HEK293 (cell line): ENCODE data around the gene LONP2.

Experiments used
- CTCF ChIA-PET: fragments of 350-600 bp; formaldehyde crosslinking; extraction: SDS; loops from one replicate; lab custom pipeline; 2021; ENCODE audit warnings: antibody characterized with exemption; lab: Yijun Ruan, JAX
- POLR2A ChIA-PET: fragments of 300-600 bp; formaldehyde crosslinking; extraction: SDS; loops from one replicate; lab custom pipeline; 2020; ENCODE audit warnings: antibody characterized with exemption, inconsistent platforms; lab: Yijun Ruan, JAX
- H3K27ac ChIP-seq: fragments of 200-500 bp; sonication (Bioruptor generic); 2 replicates; pipeline ENCODE4 v1.5.1; 2014; ENCODE audit warnings: low read depth, low read length, control low read depth, inconsistent platforms; ENCODE audit errors: extremely low read depth
- H3K36me3 ChIP-seq, 2 experiments: fragments of 200-500 bp in 1 of 2; sonication (Bioruptor generic) in 1 of 2; 1 replicate in 1 of 2; 2 replicates in 1 of 2; pipeline ENCODE4 v1.5.1; 2014 to 2017; ENCODE audit warnings: inconsistent platforms in 2 of 2, low read length in 2 of 2; ENCODE audit not compliant: control insufficient read depth in 2 of 2, insufficient read depth in 1 of 2
- H3K4me1 ChIP-seq: fragments of 200-500 bp; sonication (Bioruptor generic); 2 replicates; pipeline ENCODE4 v1.5.1; 2014; ENCODE audit warnings: mild to moderate bottlenecking, low read length, inconsistent platforms; ENCODE audit not compliant: control insufficient read depth, insufficient read depth
- H3K4me3 ChIP-seq: 2 replicates; pipeline ENCODE4 v1.5.1; 2011; ENCODE audit warnings: low read depth, mild to moderate bottlenecking, control low read depth, low read length, moderate library complexity
- H3K9me3 ChIP-seq: fragments of 200-500 bp; sonication (Bioruptor generic); 2 replicates; pipeline ENCODE4 v1.5.1; 2014; ENCODE audit warnings: low read depth, low read length, inconsistent platforms; ENCODE audit not compliant: control insufficient read depth, insufficient read depth
- EGR2 ChIP-seq: fragments of 450-650 bp; formaldehyde crosslinking; IDR thresholded peaks from 2 replicates; pipeline ENCODE4 v1.5.1; 2016; ENCODE audit warnings: low read depth, missing biosample characterization, missing genetic modification characterization
- FEZF1 ChIP-seq: fragments of 450-650 bp; formaldehyde crosslinking; IDR thresholded peaks from 2 replicates; pipeline ENCODE4 v1.5.1; 2016; ENCODE audit warnings: missing biosample characterization, missing genetic modification characterization
- HOXD13 ChIP-seq: sonication (generic); formaldehyde crosslinking; IDR thresholded peaks from 2 replicates; pipeline ENCODE4 v1.8.0; 2022; ENCODE audit warnings: missing genetic modification reagents, borderline replicate concordance
- KLF9 ChIP-seq: fragments of 450-650 bp; formaldehyde crosslinking; IDR thresholded peaks from 2 replicates; pipeline ENCODE4 v1.5.1; 2016; ENCODE audit warnings: missing biosample characterization, missing genetic modification characterization, low read depth
- REPIN1 ChIP-seq: fragments of 450-650 bp; formaldehyde crosslinking; IDR thresholded peaks from 2 replicates; pipeline ENCODE4 v1.5.1; 2017; ENCODE audit warnings: missing biosample characterization, missing genetic modification characterization, low read depth
- REST ChIP-seq: fragments of 450-650 bp; formaldehyde crosslinking; IDR thresholded peaks from 2 replicates; pipeline ENCODE4 v1.5.1; 2016; ENCODE audit warnings: missing biosample characterization, missing genetic modification characterization
- TRIM28 ChIP-seq: IDR thresholded peaks from 2 replicates; pipeline ENCODE4 v1.6.1; 2011; ENCODE audit warnings: low read length, control low read depth, borderline replicate concordance
- ZBTB44 ChIP-seq: fragments of 450-650 bp; IDR thresholded peaks from 2 replicates; pipeline ENCODE4 v1.5.1; 2018; ENCODE audit warnings: missing biosample characterization, mild to moderate bottlenecking, missing genetic modification characterization
- ZFHX2 ChIP-seq: fragments of 450-650 bp; formaldehyde crosslinking; conservative IDR thresholded peaks from 2 replicates; pipeline ENCODE4 v1.5.1; 2016; ENCODE audit warnings: missing biosample characterization, missing genetic modification characterization
- ZNF16 ChIP-seq: fragments of 450-650 bp; formaldehyde crosslinking; IDR thresholded peaks from 2 replicates; pipeline ENCODE4 v1.5.1; 2016; ENCODE audit warnings: low read depth, missing biosample characterization, missing genetic modification characterization
- ZNF2 ChIP-seq: fragments of 450-650 bp; formaldehyde crosslinking; IDR thresholded peaks from 2 replicates; pipeline ENCODE4 v1.5.1; 2016; ENCODE audit warnings: missing biosample characterization, missing genetic modification characterization
- ZNF473 ChIP-seq: fragments of 450-650 bp; formaldehyde crosslinking; IDR thresholded peaks from 2 replicates; pipeline ENCODE4 v1.5.1; 2017; ENCODE audit warnings: missing biosample characterization, missing genetic modification characterization
- ZNF501 ChIP-seq: fragments of 450-650 bp; formaldehyde crosslinking; IDR thresholded peaks from 2 replicates; pipeline ENCODE4 v1.5.1; 2016; ENCODE audit warnings: missing biosample characterization, missing genetic modification characterization
- ZNF626 ChIP-seq: fragments of 450-650 bp; sonication (Bioruptor Pico); formaldehyde crosslinking; IDR thresholded peaks from 2 replicates; pipeline ENCODE4 v1.5.1; 2018; ENCODE audit warnings: missing biosample characterization, missing genetic modification characterization, inconsistent platforms
- ZNF629 ChIP-seq: fragments of 450-650 bp; formaldehyde crosslinking; IDR thresholded peaks from 2 replicates; pipeline ENCODE4 v1.5.1; 2017; ENCODE audit warnings: missing biosample characterization, missing genetic modification characterization
- ZNF654 ChIP-seq: fragments of 450-650 bp; formaldehyde crosslinking; IDR thresholded peaks from 2 replicates; pipeline ENCODE4 v1.5.1; 2016; ENCODE audit warnings: low read depth, missing biosample characterization, missing genetic modification characterization
- ZXDB ChIP-seq: fragments of 450-650 bp; formaldehyde crosslinking; IDR thresholded peaks from 2 replicates; pipeline ENCODE4 v1.5.1; 2016; ENCODE audit warnings: missing biosample characterization, missing genetic modification characterization
- TF ChIP-seq, protein P1 (sequence below): fragments of 450-650 bp; formaldehyde crosslinking; IDR thresholded peaks from 2 replicates; pipeline ENCODE4 v1.5.1; 2017; ENCODE audit warnings: missing biosample characterization, missing genetic modification characterization
- TF ChIP-seq, protein P2 (sequence below): fragments of 450-650 bp; formaldehyde crosslinking; IDR thresholded peaks from 2 replicates; pipeline ENCODE4 v1.5.1; 2016; ENCODE audit warnings: missing biosample characterization, missing genetic modification characterization

The LONP2 gene

DNA sequence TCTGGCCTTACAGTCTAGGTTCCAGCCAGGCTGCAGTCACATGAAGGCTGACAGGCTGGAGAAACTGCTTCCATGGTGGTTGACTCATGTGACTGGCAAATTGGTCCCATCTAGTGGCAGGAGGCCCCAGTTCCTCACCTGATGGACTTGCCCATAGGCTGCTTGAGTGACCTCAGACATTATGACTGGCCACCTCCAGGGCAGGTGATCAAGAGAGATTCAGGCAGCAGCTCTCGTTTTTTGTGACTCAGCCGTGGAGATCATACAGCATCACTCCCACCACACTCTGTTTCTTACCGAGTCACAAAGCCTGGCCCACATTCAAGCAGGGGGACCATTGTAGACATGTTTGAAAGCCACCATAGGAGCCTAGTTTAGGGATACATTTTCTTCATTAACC lies 106.6 kb downstream of the LONP2 start:
- no peak for TF ChIP-seq KLF9
- TF ChIP-seq ZNF473 (tag by site-specific recombination) = no peak
- TF ChIP-seq REST (tag by site-specific recombination) = no peak
- TF ChIP-seq ZNF629 = no peak
- TF ChIP-seq ZNF626 (tag by site-specific recombination) = no peak
- H3K9me3 ChIP-seq = no peaks in the 10 kb centered on the region
- H3K4me1 ChIP-seq = no peaks in the 10 kb centered on the region
- CTCF ChIA-PET = interaction anchor here (1.4 to 2.6 kb wide), 3 partner anchors 17 to 280 kb away, joined by 3 to 11 read pairs (median 10); no protein-coding TSS in a partner anchor
- no peak overlapping the region for H3K27ac ChIP-seq
- H3K36me3 ChIP-seq = peaks cover 11 to 58% of the 10 kb centered on the region in 2 experiments
- no peak overlapping the region for H3K4me3 ChIP-seq
- POLR2A ChIA-PET = no interaction called here

DNA sequence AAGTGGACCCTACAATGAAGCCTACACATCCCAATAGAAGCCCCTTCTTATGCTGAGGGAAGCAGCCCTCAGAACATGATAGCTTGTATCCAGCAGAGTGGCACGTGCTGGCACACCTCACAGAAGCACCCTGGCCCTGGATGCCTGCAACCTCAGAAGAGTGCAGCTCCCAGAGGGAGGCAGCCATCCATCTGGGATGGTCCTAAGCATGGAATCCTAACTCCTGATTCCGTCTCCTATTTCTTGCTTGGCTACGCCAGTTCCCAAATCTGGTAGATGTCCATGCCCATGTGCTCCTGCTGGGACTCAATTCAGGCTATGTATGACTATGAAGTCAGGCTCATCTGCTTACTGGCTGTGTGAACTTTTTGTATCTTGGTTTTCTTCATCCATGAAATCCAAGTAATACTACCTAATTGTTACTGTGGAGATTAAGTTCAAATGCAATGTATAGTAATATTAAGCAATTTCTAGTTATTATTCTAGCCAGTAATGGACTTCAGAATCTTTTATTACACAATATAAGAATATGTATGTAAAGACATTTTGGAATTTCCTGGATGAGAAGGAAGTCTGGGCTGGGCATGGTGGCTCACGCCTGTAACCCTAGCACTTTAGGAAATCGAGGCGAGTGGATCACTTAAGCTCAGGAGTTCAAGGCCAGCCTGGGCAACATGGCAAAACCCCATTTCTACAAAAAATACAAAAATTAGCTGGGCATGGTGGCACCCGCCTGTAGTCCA lies 108.7 kb downstream of the LONP2 start:
- Histone ChIP-seq H3K36me3 (peaks cover 11 to 62% of the 10 kb centered on the region in 2 experiments), H3K4me3 (no peak overlapping the region), H3K27ac (no peak overlapping the region)
- CTCF ChIA-PET = interaction anchor here (0.6 to 4.6 kb wide), 8 partner anchors 9 to 1467 kb away, joined by 3 to 29 read pairs (median 4); no protein-coding TSS in a partner anchor
- TF ChIP-seq HOXD13 = no peak
- TF ChIP-seq REPIN1 = no peak
- no peak for TF ChIP-seq ZNF16 (tag by site-specific recombination)
- TF ChIP-seq TRIM28 = no peak
- no peak for TF ChIP-seq EGR2 (tag by site-specific recombination)
- TF ChIP-seq, all 188 proteins: peak for 0
- Histone ChIP-seq H3K9me3 (no peaks in the 10 kb centered on the region), H3K4me1 (no peaks in the 10 kb centered on the region)
- POLR2A ChIA-PET = no interaction called here

GRCh38 chr16:48353565-48354163 lies 109.6 kb downstream of the LONP2 start:
- POLR2A ChIA-PET = interaction anchor here (0.6 to 0.7 kb wide), 3 partner anchors 148 to 830 kb away, joined by 5 read pairs; no protein-coding TSS in a partner anchor
- CTCF ChIA-PET = interaction anchor here (0.5 to 4.6 kb wide), 13 partner anchors 8 to 276 kb away, joined by 3 to 29 read pairs (median 3); no protein-coding TSS in a partner anchor
- H3K4me1 ChIP-seq = no peaks in the 10 kb centered on the region
- H3K27ac ChIP-seq = no peak overlapping the region
- H3K4me3 ChIP-seq = no peak overlapping the region
- no peaks in the 10 kb centered on the region for H3K9me3 ChIP-seq
- peaks cover 7 to 56% of the 10 kb centered on the region in 2 experiments; a peak in 2 of 3 replicates for H3K36me3 ChIP-seq
- TF ChIP-seq ZXDB (tag by site-specific recombination) (peak; percentile 81), EGR2 (tag by site-specific recombination) (0 out of 2 replicates have a peak, but pooled peaks have one; percentile 14), ZNF501 (tag by site-specific recombination) (no peak), FEZF1 (no peak), ZFHX2 (no peak), ZNF654 (peak; percentile 41; the same call in 1 of the 2 replicates), ZBTB44 (0 out of 2 replicates have a peak, but pooled peaks have one; percentile 12), ZNF2 (tag by site-specific recombination) (peak; percentile 52; the same call in 1 of the 2 replicates)
- TF ChIP-seq, protein P1, sequence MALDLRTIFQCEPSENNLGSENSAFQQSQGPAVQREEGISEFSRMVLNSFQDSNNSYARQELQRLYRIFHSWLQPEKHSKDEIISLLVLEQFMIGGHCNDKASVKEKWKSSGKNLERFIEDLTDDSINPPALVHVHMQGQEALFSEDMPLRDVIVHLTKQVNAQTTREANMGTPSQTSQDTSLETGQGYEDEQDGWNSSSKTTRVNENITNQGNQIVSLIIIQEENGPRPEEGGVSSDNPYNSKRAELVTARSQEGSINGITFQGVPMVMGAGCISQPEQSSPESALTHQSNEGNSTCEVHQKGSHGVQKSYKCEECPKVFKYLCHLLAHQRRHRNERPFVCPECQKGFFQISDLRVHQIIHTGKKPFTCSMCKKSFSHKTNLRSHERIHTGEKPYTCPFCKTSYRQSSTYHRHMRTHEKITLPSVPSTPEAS (tag by site-specific recombination) = no peak
- TF ChIP-seq, protein P2, sequence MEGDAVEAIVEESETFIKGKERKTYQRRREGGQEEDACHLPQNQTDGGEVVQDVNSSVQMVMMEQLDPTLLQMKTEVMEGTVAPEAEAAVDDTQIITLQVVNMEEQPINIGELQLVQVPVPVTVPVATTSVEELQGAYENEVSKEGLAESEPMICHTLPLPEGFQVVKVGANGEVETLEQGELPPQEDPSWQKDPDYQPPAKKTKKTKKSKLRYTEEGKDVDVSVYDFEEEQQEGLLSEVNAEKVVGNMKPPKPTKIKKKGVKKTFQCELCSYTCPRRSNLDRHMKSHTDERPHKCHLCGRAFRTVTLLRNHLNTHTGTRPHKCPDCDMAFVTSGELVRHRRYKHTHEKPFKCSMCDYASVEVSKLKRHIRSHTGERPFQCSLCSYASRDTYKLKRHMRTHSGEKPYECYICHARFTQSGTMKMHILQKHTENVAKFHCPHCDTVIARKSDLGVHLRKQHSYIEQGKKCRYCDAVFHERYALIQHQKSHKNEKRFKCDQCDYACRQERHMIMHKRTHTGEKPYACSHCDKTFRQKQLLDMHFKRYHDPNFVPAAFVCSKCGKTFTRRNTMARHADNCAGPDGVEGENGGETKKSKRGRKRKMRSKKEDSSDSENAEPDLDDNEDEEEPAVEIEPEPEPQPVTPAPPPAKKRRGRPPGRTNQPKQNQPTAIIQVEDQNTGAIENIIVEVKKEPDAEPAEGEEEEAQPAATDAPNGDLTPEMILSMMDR (tag by site-specific recombination) = peak; percentile 91
